H1 (cell line): ENCODE data around the gene RPL21. TPM values are rescaled to one million over a fixed set of nuclear protein-coding genes. Genes with fewer than 3 reads are reported as not detected.

Experiments
- CTCF ChIA-PET: fragments of 300-600 bp; sonication (Branson Sonifier 250); formaldehyde crosslinking; loops from one replicate; lab custom pipeline; 2021; ENCODE audit not compliant: partially characterized antibody; lab: Charles Lee
- POLR2A ChIA-PET: fragments of 300-600 bp; sonication (Branson Sonifier 250); formaldehyde crosslinking; loops from one replicate; lab custom pipeline; 2021; ENCODE audit warnings: inconsistent platforms; ENCODE audit not compliant: partially characterized antibody; lab: Charles Lee
- DNase-seq, 2 experiments: peaks; one replicate each; pipeline versions ENCODE4 v3.0.0 to v3.0.0-alpha.2; 2010 to 2022; ENCODE audit warnings: low spot score in 2 of 2, low read depth in 1 of 2, mixed read lengths in 1 of 2
- FAIRE-seq: peaks from 2 replicates; lab custom pipeline; 2011; peaks lifted over from hg19 to GRCh38; lab: Jason Lieb, UNC
- H2AFZ ChIP-seq: 2 replicates; pipeline ENCODE4 v1.8.1; 2012; ENCODE audit warnings: low read length, inconsistent platforms
- H2AK5ac ChIP-seq: 2 replicates; pipeline ENCODE4 v1.6.1; 2013; ENCODE audit warnings: low read depth, low read length
- H2BK120ac ChIP-seq: replicated peaks from 2 replicates; pipeline ENCODE3; 2013; ENCODE audit warnings: low read depth, low read length, inconsistent platforms
- H2BK12ac ChIP-seq: 2 replicates; pipeline ENCODE4 v1.6.1; 2013; ENCODE audit warnings: low read depth, low read length
- H2BK15ac ChIP-seq: 2 replicates; pipeline ENCODE4 v1.6.1; 2013; ENCODE audit warnings: low read length
- H2BK20ac ChIP-seq: 2 replicates; pipeline ENCODE4 v1.6.1; 2013; ENCODE audit warnings: low read length
- H2BK5ac ChIP-seq: 2 replicates; pipeline ENCODE4 v1.6.1; 2013; ENCODE audit warnings: low read depth, low read length
- H3K14ac ChIP-seq: 2 replicates; pipeline ENCODE4 v1.6.1; 2013; ENCODE audit warnings: inconsistent platforms; ENCODE audit not compliant: insufficient read length
- H3K18ac ChIP-seq: 2 replicates; pipeline ENCODE4 v1.6.1; 2013; ENCODE audit warnings: low read length; ENCODE audit errors: extremely low read depth
- H3K23ac ChIP-seq: 2 replicates; pipeline ENCODE4 v1.6.1; 2013; ENCODE audit warnings: inconsistent platforms; ENCODE audit not compliant: insufficient read length
- H3K23me2 ChIP-seq: 2 replicates; pipeline ENCODE4 v1.6.1; 2013; ENCODE audit warnings: low read depth, low read length
- H3K27ac ChIP-seq: 2 replicates; pipeline ENCODE4 v1.6.1; 2011; ENCODE audit warnings: low read depth, low read length, inconsistent platforms
- H3K27me3 ChIP-seq, 4 experiments: replicated peaks in 1 of 4; 1 replicate in 1 of 4; 2 replicates in 3 of 4; pipeline versions ENCODE4 v1.6.1 to v1.8.1; 2011 to 2013; ENCODE audit warnings: low read length in 3 of 4, mild to moderate bottlenecking in 3 of 4, inconsistent platforms in 2 of 4, mixed read lengths in 2 of 4, moderate library complexity in 1 of 4; ENCODE audit not compliant: control insufficient read depth in 3 of 4, insufficient read depth in 3 of 4; ENCODE audit errors: extremely low read depth in 1 of 4
- H3K36me3 ChIP-seq, 4 experiments: 2 replicates each; pipeline versions ENCODE4 v1.6.1 to v1.8.1; 2011 to 2013; ENCODE audit warnings: mild to moderate bottlenecking in 4 of 4, low read length in 3 of 4, moderate library complexity in 2 of 4, control low read depth in 1 of 4, inconsistent platforms in 1 of 4; ENCODE audit not compliant: insufficient read depth in 4 of 4, control insufficient read depth in 2 of 4
- H3K4ac ChIP-seq: replicated peaks from 2 replicates; pipeline ENCODE3; 2013; ENCODE audit warnings: low read length, low read depth, mixed read lengths, inconsistent platforms; ENCODE audit not compliant: insufficient read length
- H3K4me1 ChIP-seq, 4 experiments: replicated peaks in 1 of 4; 1 replicate in 1 of 4; 2 replicates in 3 of 4; pipeline versions ENCODE4 v1.6.1 to v1.8.1; 2011 to 2013; ENCODE audit warnings: low read length in 3 of 4, inconsistent platforms in 2 of 4, mixed read lengths in 1 of 4; ENCODE audit not compliant: insufficient read depth in 4 of 4, control insufficient read depth in 3 of 4
- H3K4me2 ChIP-seq, 2 experiments: 2 replicates each; pipeline versions ENCODE4 v1.6.1 to v1.8.1; 2011 to 2013; ENCODE audit warnings: low read depth in 2 of 2, low read length in 2 of 2, control low read depth in 1 of 2, inconsistent platforms in 1 of 2, mild to moderate bottlenecking in 1 of 2; ENCODE audit not compliant: insufficient read depth in 1 of 2
- H3K4me3 ChIP-seq, 4 experiments: fragments of 200-600, 300-600 bp in 1 of 4; sonication (generic), shearing (Covaris generic), sonication (Bioruptor Twin) in 1 of 4; 2 replicates each; pipeline versions ENCODE4 v1.5.1 to v1.8.1; 2011 to 2016; ENCODE audit warnings: low read length in 4 of 4, low read depth in 3 of 4, control low read depth in 2 of 4, inconsistent platforms in 2 of 4, mild to moderate bottlenecking in 2 of 4, mixed read lengths in 1 of 4, moderate library complexity in 1 of 4; ENCODE audit not compliant: insufficient read depth in 2 of 4; ENCODE audit errors: extremely low read depth in 1 of 4
- H3K56ac ChIP-seq: replicated peaks from 2 replicates; pipeline ENCODE3; 2013; ENCODE audit warnings: low read depth, mild to moderate bottlenecking, mixed read lengths, low read length, inconsistent platforms; ENCODE audit not compliant: insufficient read length
- H3K79me1 ChIP-seq: 2 replicates; pipeline ENCODE4 v1.6.1; 2013; ENCODE audit warnings: low read depth, low read length, control low read depth
- H3K79me2 ChIP-seq, 2 experiments: 2 replicates each; pipeline versions ENCODE4 v1.6.1 to v1.8.1; 2012 to 2013; ENCODE audit warnings: low read length in 2 of 2, mild to moderate bottlenecking in 2 of 2, inconsistent platforms in 1 of 2; ENCODE audit not compliant: insufficient read depth in 2 of 2, control insufficient read depth in 1 of 2
- H3K9ac ChIP-seq, 4 experiments: replicated peaks in 1 of 4; 1 replicate in 1 of 4; 2 replicates in 3 of 4; pipeline versions ENCODE4 v1.6.1 to v1.8.1; 2011 to 2013; ENCODE audit warnings: low read depth in 3 of 4, low read length in 3 of 4, control low read depth in 2 of 4, mild to moderate bottlenecking in 2 of 4, moderate library complexity in 2 of 4, inconsistent platforms in 1 of 4; ENCODE audit errors: extremely low read depth in 1 of 4
- H3K9me3 ChIP-seq, 2 experiments: 2 replicates each; pipeline versions ENCODE4 v1.6.1 to v1.8.1; 2012 to 2013; ENCODE audit warnings: mild to moderate bottlenecking in 2 of 2, moderate library complexity in 2 of 2, control low read depth in 1 of 2, inconsistent platforms in 1 of 2, low read depth in 1 of 2, low read length in 1 of 2, mixed read lengths in 1 of 2; ENCODE audit not compliant: insufficient read depth in 2 of 2
- H4K20me1 ChIP-seq, 2 experiments: replicated peaks in 1 of 2; 2 replicates each; pipeline versions ENCODE3 to v1.8.1; 2011 to 2013; ENCODE audit warnings: inconsistent platforms in 2 of 2, low read length in 2 of 2, mild to moderate bottlenecking in 1 of 2; ENCODE audit not compliant: insufficient read depth in 2 of 2, control insufficient read depth in 1 of 2
- H4K5ac ChIP-seq: 2 replicates; pipeline ENCODE4 v1.6.1; 2013; ENCODE audit warnings: low read length, low read depth, mixed read lengths, inconsistent platforms; ENCODE audit not compliant: insufficient read length
- H4K8ac ChIP-seq: 2 replicates; pipeline ENCODE4 v1.8.0; 2013; ENCODE audit warnings: mild to moderate bottlenecking, moderate library complexity, low read length, inconsistent platforms; ENCODE audit not compliant: insufficient read depth; ENCODE audit errors: extremely low read depth
- H4K91ac ChIP-seq: replicated peaks from 2 replicates; pipeline ENCODE3; 2013; ENCODE audit warnings: low read length, mixed read lengths, inconsistent platforms; ENCODE audit not compliant: insufficient read length
- CBX8 ChIP-seq: fragments of 300-800, 300-1000 bp; sonication (generic); IDR thresholded peaks from 2 replicates; pipeline ENCODE4 v1.7.1; 2016; ENCODE audit warnings: low read depth, low read length, borderline replicate concordance
- POLR2A ChIP-seq, 2 experiments: IDR thresholded peaks; 1 replicate in 1 of 2; 2 replicates in 1 of 2; pipeline ENCODE4 v1.6.1; 2011; ENCODE audit warnings: low read depth in 2 of 2, low read length in 2 of 2, mild to moderate bottlenecking in 2 of 2; ENCODE audit errors: control extremely low read depth in 1 of 2
- SIRT6 ChIP-seq: IDR thresholded peaks from one replicate; pipeline ENCODE4 v1.7.1; 2012; ENCODE audit warnings: low read length, inconsistent platforms
- WGBS, 2 experiments: shearing (Covaris generic) in 1 of 2; methylation state at CpG; one replicate each; pipeline versions ENCODE4 v1.1.6 to v1.1.7; 2013 to 2015; ENCODE audit warnings: low lambda C conversion rate in 2 of 2, mixed read lengths in 2 of 2, inconsistent platforms in 1 of 2, low coverage in 1 of 2, missing lambda C conversion rate in 1 of 2; ENCODE audit not compliant: insufficient replicate concordance in 2 of 2, insufficient coverage in 1 of 2, insufficient read length in 1 of 2; ENCODE audit errors: extremely low coverage in 1 of 2, missing lambda C conversion rate in 1 of 2; 5-methylcytosine and 5-hydroxymethylcytosine counted together
- polyA plus RNA-seq, 7 experiments: library from polyadenylated mRNA; depleted of rRNA in 3 of 7; stranded (reverse) in 5 of 7; unstranded in 2 of 7; fragments of >200 nt in 5 of 7; fragments of 200-250 nt in 2 of 7; gene quantifications; 1 replicate in 5 of 7; 2 replicates in 1 of 7; 4 replicates in 1 of 7; pipeline versions ENCODE4 v1.2.1 to v1.2.3, GENCODE V29; 2011 to 2013; ENCODE audit warnings: missing spikeins in 2 of 7, mixed read lengths in 2 of 7
- total RNA-seq: library from RNA; stranded (reverse); fragmentation: NEBNext Ultra II Directional; extraction: Animal tissue kit (Norgen Biotek cat#: 25700); gene quantifications from 2 replicates; pipeline ENCODE4 v1.2.1, GENCODE V29; 2021

Gene RPL21
- total and polyA plus RNA-seq, 2 of the 8 experiments (the other 6 are each of a cell fraction or from before 2014, with no cell fraction given) = 624 to 1,283 TPM

GRCh38 chr13:27257233-27257568 is 5.8 kb downstream of the RPL21 start:
- Histone ChIP-seq H2BK12ac (no peak overlapping the region), H4K20me1 (peaks cover 6 to 7% of the 10 kb centered on the region in 2 experiments), H2AK5ac (no peak overlapping the region), H3K27me3 (no peaks in the 10 kb centered on the region), H3K14ac (no peak overlapping the region), H2BK20ac (no peak overlapping the region), H3K56ac (no peak overlapping the region), H2BK15ac (no peak overlapping the region)
- CTCF ChIA-PET = interaction anchor here (0.6 to 1.1 kb wide), 5 partner anchors 14 to 300 kb away, joined by 3 read pairs; no protein-coding TSS in a partner anchor
- TF ChIP-seq SIRT6 (peak; percentile 70), CBX8 (no peak), POLR2A (IDR thresholded peaks at IDR 0.05; ENCODE audit: control extremely low read depth in 1 of 2, low read depth in 2 of 2, low read length in 2 of 2) (peak in 1 of 2 experiments; percentile 70; a peak in 1 of 3 replicates)
- TF ChIP-seq, all 59 proteins: peak for 2
- Histone ChIP-seq H3K36me3 (peaks cover 9 to 66% (median 39%) of the 10 kb centered on the region in 4 experiments), H3K27ac (no peak overlapping the region), H4K8ac (no peak overlapping the region), H3K23me2 (0 out of 2 replicates have a peak, but pooled peaks cover 3% of the 10 kb centered on the region), H3K9ac (no peak overlapping the region), H2BK120ac (no peak overlapping the region), H3K4me3 (no peak overlapping the region), H3K4me2 (no peak overlapping the region), H3K79me2 (peaks cover 9 to 38% of the 10 kb centered on the region in 2 experiments), H3K4ac (no peak overlapping the region), H3K9me3 (no peaks in the 10 kb centered on the region), H2AFZ (no peak overlapping the region), H4K5ac (no peak overlapping the region), H3K79me1 (no peaks in the 10 kb centered on the region), H3K18ac (no peak overlapping the region), H4K91ac (no peak overlapping the region), H2BK5ac (no peak overlapping the region), H3K23ac (no peak overlapping the region), H3K4me1 (peaks cover 2 to 4% (median 3%) of the 10 kb centered on the region in 4 experiments; a peak in 4 of 7 replicates)
- WGBS, 2 experiments = 84% methylated on average over 3 of the region's 3 CpGs; no CpG with 5 or more reads in 1 of the 2 experiments
- FAIRE-seq (no peak), DNase-seq (no peak)
- POLR2A ChIA-PET = interaction anchor here (0.6 to 8.3 kb wide), 20 partner anchors 11 to 368 kb away, joined by 3 to 197 read pairs (median 3); partner anchors contain the start of gene RASL11A
